Measurements from ENCODE around the gene RABEP2. TPM values are rescaled to one million over a fixed set of nuclear protein-coding genes. Genes with fewer than 3 reads are reported as not detected.

Gene RABEP2
- total RNA-seq, 1 donor = 27.4 TPM

DNA sequence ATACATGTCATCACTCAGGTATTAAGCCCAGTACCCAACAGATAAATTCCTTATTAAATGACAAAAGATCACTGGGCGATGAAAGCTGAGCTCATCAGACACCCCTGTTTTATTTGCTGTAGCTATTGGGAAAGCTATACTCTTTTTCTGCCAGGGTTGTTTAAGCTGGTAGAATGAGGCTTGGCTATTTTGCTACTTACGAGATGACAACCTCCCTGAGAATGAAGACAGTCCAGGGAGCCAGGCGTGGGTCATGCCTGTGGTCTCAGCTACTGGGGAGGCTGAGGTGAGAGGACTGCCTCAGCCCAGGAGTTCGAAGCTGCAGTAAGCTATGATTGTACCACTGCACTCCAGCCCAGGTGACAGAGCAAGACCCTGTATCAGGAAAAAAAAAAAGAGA is 65.7 kb downstream of the RABEP2 start:
- no peak overlapping the region for H3K4me3 ChIP-seq (ENCODE audit: low read depth, low read length)
- DNase-seq (ENCODE audit: low read depth) = no peak
- no peak for TF ChIP-seq CTCF (IDR thresholded peaks at IDR 0.05; ENCODE audit: insufficient read depth, low read length)

- DNase-seq (ENCODE audit: low read depth) = peak; percentile 58
- no peak for TF ChIP-seq CTCF (IDR thresholded peaks at IDR 0.05; ENCODE audit: insufficient read depth, low read length)
- no peak overlapping the region for H3K4me3 ChIP-seq (ENCODE audit: low read depth, low read length)
Measured at GRCh38 chr16:28858421-28858820, 66.6 kb downstream of the RABEP2 start.

Small RNA genes within 50 kb of the gene (small RNA-seq; reads per million reads assigned to genes)
- not detected for gene RF00416

Other genes with a start within 250 kb of the RABEP2 start
- 93.4 and 1,370 TPM in 2 replicates for gene EIF3C, start 213.8 kb downstream of the RABEP2 start, total RNA-seq (ENCODE audit: low replicate concordance)
- 5.0 TPM in 1 of 2 replicates, not detected in the other for gene NPIPB9, start 173.5 kb downstream of the RABEP2 start, total RNA-seq (ENCODE audit: low replicate concordance)
- 45.5 and 69.8 TPM in 2 replicates for gene ATXN2L, start 102.2 kb downstream of the RABEP2 start, total RNA-seq (ENCODE audit: low replicate concordance)
- 74.6 and 133 TPM in 2 replicates for gene TUFM, start 78.9 kb downstream of the RABEP2 start, total RNA-seq (ENCODE audit: low replicate concordance)
- 9.0 and 13.1 TPM in 2 replicates for gene SH2B1, start 61.4 kb downstream of the RABEP2 start, total RNA-seq (ENCODE audit: low replicate concordance)
- gene ATP2A1, start 46.8 kb downstream of the RABEP2 start, total RNA-seq (ENCODE audit: low replicate concordance) = 0.18 TPM in 1 of 2 replicates, not detected in the other
- gene CD19, start 6.7 kb upstream of the RABEP2 start, total RNA-seq (ENCODE audit: low replicate concordance) = 0.33 TPM in 1 of 2 replicates, not detected in the other
- gene NFATC2IP, start 25.7 kb upstream of the RABEP2 start, total RNA-seq (ENCODE audit: low replicate concordance) = 22.1 and 59.2 TPM in 2 replicates
- gene SPNS1, start 49.5 kb upstream of the RABEP2 start, total RNA-seq (ENCODE audit: low replicate concordance) = 27.1 and 85.8 TPM in 2 replicates
- 1.1 and 1.9 TPM in 2 replicates for gene LAT, start 59.8 kb upstream of the RABEP2 start, total RNA-seq (ENCODE audit: low replicate concordance)

Data from fibroblast of the aortic adventitia (primary cell).